SH-SY5Y (cell line): ENCODE data around the gene UGDH.

ENCODE experiments used
- GATA2 ChIP-seq: IDR thresholded peaks from 2 replicates; pipeline ENCODE4 v1.6.1; 2011; ENCODE audit warnings: mild to moderate bottlenecking, low read depth, low read length
- GATA3 ChIP-seq: IDR thresholded peaks from 2 replicates; pipeline ENCODE4 v1.6.1; 2011; ENCODE audit warnings: low read depth, mild to moderate bottlenecking, low read length, moderate library complexity

The UGDH gene

GRCh38 chr4:39514888-39515401 is 12.3 kb downstream of the UGDH start:
- no peak for TF ChIP-seq GATA2
- no peak for TF ChIP-seq GATA3

GRCh38 chr4:39510348-39510929 is 16.8 kb downstream of the UGDH start:
- TF ChIP-seq GATA2, result no peak
- TF ChIP-seq GATA3, result no peak

GRCh38 chr4:39505581-39505980 is 21.7 kb downstream of the UGDH start:
- TF ChIP-seq GATA3, result no peak
- TF ChIP-seq GATA2, result no peak

- TF ChIP-seq GATA2, result no peak
- no peak for TF ChIP-seq GATA3
Observed at GRCh38 chr4:39504538-39504937, 22.7 kb downstream of the UGDH start.

GRCh38 chr4:39502019-39502663 is 25.1 kb downstream of the UGDH start:
- TF ChIP-seq GATA3 (no peak), GATA2 (no peak)

GRCh38 chr4:39498727-39499020 is 28.6 kb downstream of the UGDH start:
- TF ChIP-seq GATA2 (no peak), GATA3 (no peak)

- TF ChIP-seq GATA3, result no peak
- TF ChIP-seq GATA2, result no peak
Observed at GRCh38 chr4:39497909-39498726, 29.1 kb downstream of the UGDH start.

GRCh38 chr4:39495446-39496213 is 31.6 kb downstream of the UGDH start:
- TF ChIP-seq GATA2, result no peak
- TF ChIP-seq GATA3, result no peak

GRCh38 chr4:39494354-39494753 is 32.9 kb downstream of the UGDH start:
- TF ChIP-seq GATA3 (no peak), GATA2 (no peak)

- TF ChIP-seq GATA3 (no peak), GATA2 (no peak)
Observed at GRCh38 chr4:39490322-39490721, 36.9 kb downstream of the UGDH start.

GRCh38 chr4:39486221-39486804 is 40.9 kb downstream of the UGDH start:
- no peak for TF ChIP-seq GATA2

- no peak for TF ChIP-seq GATA3
- no peak for TF ChIP-seq GATA2
Observed at GRCh38 chr4:39484582-39485272, 42.5 kb downstream of the UGDH start.

- TF ChIP-seq GATA2 (no peak), GATA3 (no peak)
Observed at GRCh38 chr4:39480902-39481695, 46.1 kb downstream of the UGDH start.
